Fibroblast of the aortic adventitia (primary cell): ENCODE results near the gene ALK. TPM values are rescaled to one million over a fixed set of nuclear protein-coding genes. Genes with fewer than 3 reads are reported as not detected.
A peak's percentile ranks its signal among the peaks of the same experiment; 100 is the strongest.

Experiments used
- DNase-seq: peaks from one replicate; pipeline ENCODE4 v3.0.0-alpha.2; 2010; ENCODE audit warnings: low read depth
- H3K4me3 ChIP-seq: 2 replicates; pipeline ENCODE4 v1.5.1; 2011; ENCODE audit warnings: low read depth, mild to moderate bottlenecking, control low read depth, low read length, moderate library complexity
- CTCF ChIP-seq: IDR thresholded peaks from 2 replicates; pipeline ENCODE4 v1.5.1; 2011; ENCODE audit warnings: mild to moderate bottlenecking, low read length, control low read depth, inconsistent platforms; ENCODE audit not compliant: insufficient read depth
- total RNA-seq: library from RNA; depleted of rRNA; stranded (reverse); fragments of >200 nt; gene quantifications from 2 replicates; pipeline ENCODE4 v1.2.3, GENCODE V29; 2012; ENCODE audit warnings: low replicate concordance

ALK gene
- total RNA-seq, 1 donor = 0.27 TPM

GRCh38 chr2:29241955-29242565 lies 679.3 kb downstream of the ALK start:
- H3K4me3 ChIP-seq = no peak overlapping the region
- TF ChIP-seq CTCF = no peak
- no peak for DNase-seq

- H3K4me3 ChIP-seq = no peak overlapping the region
- TF ChIP-seq CTCF = no peak
- DNase-seq = no peak
Observed at GRCh38 chr2:29241341-29241740, 680.0 kb downstream of the ALK start.

- TF ChIP-seq CTCF = no peak
- no peak overlapping the region for H3K4me3 ChIP-seq
- DNase-seq = no peak
Observed at GRCh38 chr2:29240601-29241000, 680.8 kb downstream of the ALK start.

GRCh38 chr2:29239209-29239960 lies 682.0 kb downstream of the ALK start:
- no peak for DNase-seq
- H3K4me3 ChIP-seq = no peak overlapping the region
- TF ChIP-seq CTCF = no peak

GRCh38 chr2:29238497-29238896 lies 682.9 kb downstream of the ALK start:
- TF ChIP-seq CTCF = peak; percentile 70

GRCh38 chr2:29236074-29236473 lies 685.3 kb downstream of the ALK start:
- no peak for TF ChIP-seq CTCF
- no peak overlapping the region for H3K4me3 ChIP-seq
- no peak for DNase-seq

More at GRCh38 chr2:29238497-29238896, 682.9 kb downstream of the ALK start:
- no peak overlapping the region for H3K4me3 ChIP-seq
- DNase-seq = no peak
